GM10266 (cell line): ENCODE measurements around the gene SLC35F1.

Experiments
- DNase-seq: peaks from one replicate; pipeline ENCODE4 v3.0.0; 2012; ENCODE audit errors: extremely low spot score
- TF ChIP-seq, protein P1 (sequence below): IDR thresholded peaks from 2 replicates; pipeline ENCODE4 v1.5.1; 2012; ENCODE audit warnings: mild to moderate bottlenecking, low read depth; ENCODE audit not compliant: control insufficient read depth, insufficient read depth; ENCODE audit errors: missing control alignments

Gene SLC35F1

DNA sequence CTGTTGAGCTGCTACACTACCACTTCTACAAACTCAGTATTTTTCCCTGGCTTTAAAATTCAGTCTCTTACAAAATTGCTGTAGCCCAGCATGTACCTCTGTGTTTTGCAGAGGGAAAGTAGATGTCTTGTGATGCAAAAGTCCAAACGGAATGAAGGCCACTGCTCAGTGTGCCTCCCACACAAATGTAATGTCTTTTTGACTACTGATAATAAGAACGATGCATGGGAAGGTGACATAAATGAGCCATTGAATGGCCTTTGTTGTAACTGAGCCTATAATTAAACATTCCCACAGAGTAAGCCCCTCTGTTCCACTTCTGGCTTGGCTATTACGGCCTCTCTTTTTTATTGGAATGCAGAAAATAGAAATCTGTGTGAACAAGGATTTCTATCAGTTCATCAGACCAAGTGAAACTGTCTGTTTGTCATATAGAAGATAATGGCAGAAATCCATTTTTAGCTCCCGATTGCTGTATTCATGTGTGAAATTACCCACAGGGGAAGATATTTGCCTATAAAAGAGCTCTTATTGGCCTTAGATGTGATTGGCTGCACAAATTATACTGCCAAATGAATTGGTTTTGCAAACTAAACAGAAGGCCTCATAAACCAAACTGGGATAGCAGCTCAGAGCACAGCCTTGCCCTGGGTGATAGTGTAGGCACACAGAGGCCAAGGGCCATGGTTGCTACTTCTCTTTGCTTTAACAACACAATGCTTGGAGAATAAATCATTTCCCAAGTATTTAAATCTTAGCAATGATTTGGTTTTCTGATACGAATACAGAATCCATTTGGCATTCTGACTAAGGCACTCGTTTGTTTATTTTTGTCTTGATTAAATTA lies 399.6 kb downstream of the SLC35F1 start:
- TF ChIP-seq, protein P1, sequence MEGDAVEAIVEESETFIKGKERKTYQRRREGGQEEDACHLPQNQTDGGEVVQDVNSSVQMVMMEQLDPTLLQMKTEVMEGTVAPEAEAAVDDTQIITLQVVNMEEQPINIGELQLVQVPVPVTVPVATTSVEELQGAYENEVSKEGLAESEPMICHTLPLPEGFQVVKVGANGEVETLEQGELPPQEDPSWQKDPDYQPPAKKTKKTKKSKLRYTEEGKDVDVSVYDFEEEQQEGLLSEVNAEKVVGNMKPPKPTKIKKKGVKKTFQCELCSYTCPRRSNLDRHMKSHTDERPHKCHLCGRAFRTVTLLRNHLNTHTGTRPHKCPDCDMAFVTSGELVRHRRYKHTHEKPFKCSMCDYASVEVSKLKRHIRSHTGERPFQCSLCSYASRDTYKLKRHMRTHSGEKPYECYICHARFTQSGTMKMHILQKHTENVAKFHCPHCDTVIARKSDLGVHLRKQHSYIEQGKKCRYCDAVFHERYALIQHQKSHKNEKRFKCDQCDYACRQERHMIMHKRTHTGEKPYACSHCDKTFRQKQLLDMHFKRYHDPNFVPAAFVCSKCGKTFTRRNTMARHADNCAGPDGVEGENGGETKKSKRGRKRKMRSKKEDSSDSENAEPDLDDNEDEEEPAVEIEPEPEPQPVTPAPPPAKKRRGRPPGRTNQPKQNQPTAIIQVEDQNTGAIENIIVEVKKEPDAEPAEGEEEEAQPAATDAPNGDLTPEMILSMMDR: no peak
- DNase-seq: no peak

DNA sequence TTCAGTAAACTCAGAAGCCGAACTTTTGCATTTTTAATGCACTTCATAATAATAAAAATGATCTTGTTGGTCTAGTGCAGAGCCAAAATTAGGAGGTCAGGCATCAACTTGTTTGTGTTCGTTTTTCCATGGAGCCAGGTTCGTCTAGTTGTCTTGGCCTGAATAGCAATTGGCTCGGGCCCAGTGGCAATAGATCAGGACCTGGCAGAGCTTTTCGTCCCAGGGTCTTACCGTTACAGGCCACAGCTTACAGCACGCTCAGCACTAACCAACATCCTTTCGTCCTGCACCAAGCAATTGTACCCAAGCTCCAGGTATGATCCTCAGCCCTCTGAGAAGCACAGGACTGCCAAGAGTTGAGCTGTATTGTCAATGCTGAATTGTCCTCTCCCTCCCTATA lies 400.5 kb downstream of the SLC35F1 start:
- no peak for DNase-seq
- TF ChIP-seq, protein P1: no peak

DNA sequence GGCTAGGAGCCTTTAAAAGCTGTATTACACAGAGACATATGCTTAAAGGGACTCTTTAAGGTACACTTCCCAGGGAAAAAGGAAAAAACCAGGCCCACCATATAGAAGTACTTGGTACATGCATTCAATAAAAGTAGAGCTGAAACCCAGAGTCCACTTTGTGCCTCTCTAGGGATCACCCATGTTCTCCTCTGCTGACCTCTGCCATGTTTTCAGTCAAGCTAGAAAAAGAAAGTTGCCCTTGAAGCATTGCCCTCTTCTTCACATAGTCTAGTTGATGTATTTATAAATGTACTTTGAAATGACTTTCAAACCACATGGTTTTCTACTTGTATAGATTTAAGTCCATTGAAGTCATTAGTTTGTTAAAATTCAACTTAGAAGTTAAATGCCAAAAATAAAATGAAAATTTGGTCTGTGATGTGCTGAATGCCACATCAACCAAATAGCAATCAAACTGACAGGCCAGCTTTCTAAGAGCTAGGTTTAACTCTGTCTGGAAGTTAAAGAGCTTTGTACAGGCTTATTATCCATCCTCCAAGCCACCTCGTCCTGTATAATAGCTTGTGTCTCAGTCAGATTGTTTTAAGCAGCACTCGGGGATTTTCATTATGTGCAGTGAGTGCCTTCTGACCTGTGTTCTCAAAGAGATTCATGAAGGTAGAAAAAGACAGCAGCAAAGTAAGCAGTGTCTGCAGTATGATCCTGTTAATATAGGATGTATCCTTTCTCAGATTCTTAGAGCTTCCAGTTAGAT lies 402.5 kb downstream of the SLC35F1 start:
- no peak for DNase-seq
- TF ChIP-seq, protein P1: no peak

DNA sequence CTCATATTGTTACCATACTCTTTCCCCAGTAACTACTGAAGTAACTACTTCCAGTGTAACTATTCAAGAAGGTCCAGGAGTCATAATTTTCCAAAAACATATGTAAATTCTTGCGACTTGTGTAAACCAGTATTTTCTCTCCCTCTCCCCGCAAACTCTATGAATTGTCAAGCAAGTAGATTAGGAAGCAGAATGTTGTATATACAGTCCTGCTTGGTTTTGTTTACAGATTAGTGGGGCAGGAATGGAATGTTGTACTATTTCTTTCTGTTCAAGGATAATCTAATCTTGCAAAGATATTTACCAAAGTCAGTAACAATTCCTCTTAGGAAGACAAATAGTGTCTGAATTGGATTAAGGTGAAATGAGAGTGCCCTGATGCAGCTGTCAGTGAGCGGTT lies 406.1 kb downstream of the SLC35F1 start:
- DNase-seq: no peak
- TF ChIP-seq, protein P1: no peak

DNA sequence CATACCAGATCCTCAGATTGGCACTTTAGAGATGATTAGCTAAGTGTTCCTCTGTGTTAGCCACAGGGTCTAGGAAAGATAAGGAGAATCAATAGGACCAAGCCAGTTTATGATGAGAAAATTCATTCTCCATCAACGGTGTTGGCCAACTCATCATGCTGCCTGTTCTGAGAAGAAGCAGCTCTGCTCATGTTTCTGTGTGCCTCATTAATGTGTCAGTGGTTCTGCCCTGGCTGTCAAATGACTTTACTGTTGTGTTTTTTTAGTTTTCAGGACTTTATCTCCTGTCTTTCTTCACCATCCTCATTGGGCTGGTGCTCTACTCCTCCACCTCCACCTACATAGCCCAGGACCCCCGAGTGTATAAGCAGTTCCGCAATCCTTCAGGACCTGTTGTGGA lies 406.7 kb downstream of the SLC35F1 start:
- TF ChIP-seq, protein P1: no peak
- no peak for DNase-seq

DNA sequence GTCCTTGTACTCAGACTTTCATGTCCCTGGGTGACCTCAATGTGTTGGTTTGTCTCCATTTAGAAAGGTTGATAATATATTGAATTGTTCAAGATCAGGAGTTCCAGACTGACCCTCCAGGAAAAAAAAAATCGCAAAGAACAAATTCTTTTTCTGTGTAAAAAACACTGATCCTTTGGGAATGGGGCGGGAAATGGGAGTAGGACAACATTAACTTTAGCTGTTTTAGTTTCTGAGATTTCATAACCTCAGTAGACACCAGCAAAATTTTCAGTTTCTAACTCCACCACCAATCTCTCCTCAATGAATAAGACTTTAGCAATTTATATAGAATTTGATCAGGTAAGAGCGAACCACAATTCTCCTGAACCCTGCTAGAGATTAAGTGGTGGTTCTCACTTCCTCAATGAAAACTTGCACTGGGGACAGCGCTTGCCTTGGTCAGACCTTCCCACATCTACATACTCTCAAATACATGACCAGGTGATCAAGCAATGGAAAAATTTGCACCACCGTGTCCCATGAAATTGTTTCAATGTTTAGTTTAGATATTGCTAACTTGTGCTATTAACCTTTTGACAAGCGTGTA lies 409.8 kb downstream of the SLC35F1 start:
- TF ChIP-seq, protein P1: no peak
- DNase-seq: no peak
